HG03135 (cell line): Measurements from ENCODE around the gene SLC30A1.
"Not testable (repeated sequence)": the region's sequence is repeated elsewhere in the genome, so short reads cannot be mapped to it uniquely, and the experiment has no call there.

ENCODE experiments used
- ATAC-seq: cut with Tn5 transposase; IDR thresholded peaks from one replicate; pipeline ENCODE4 v1.9.1; 2021; ENCODE audit warnings: mild to moderate bottlenecking, moderate library complexity; ENCODE audit not compliant: unreplicated experiment

SLC30A1 gene

GRCh38 chr1:211586538-211586937 lies 7.6 kb upstream of the SLC30A1 start:
- ATAC-seq: no peak

- no peak for ATAC-seq
Observed at GRCh38 chr1:211583011-211583992, 4.3 kb upstream of the SLC30A1 start.

GRCh38 chr1:211581526-211581925 lies 2.6 kb upstream of the SLC30A1 start:
- no peak for ATAC-seq

GRCh38 chr1:211580303-211580687 lies 1.3 kb upstream of the SLC30A1 start:
- ATAC-seq: no peak

- peak; percentile 47 for ATAC-seq
Observed at GRCh38 chr1:211579440-211580302, 710 bp upstream of the SLC30A1 start.

GRCh38 chr1:211577819-211578639 lies 932 bp downstream of the SLC30A1 start:
- ATAC-seq: peak; percentile 28

GRCh38 chr1:211577277-211577818 lies 1.6 kb downstream of the SLC30A1 start:
- no peak for ATAC-seq

GRCh38 chr1:211576717-211577116 lies 2.2 kb downstream of the SLC30A1 start:
- no peak for ATAC-seq

GRCh38 chr1:211574705-211575104 lies 4.3 kb downstream of the SLC30A1 start:
- ATAC-seq: no peak

GRCh38 chr1:211571998-211572397 lies 7.0 kb downstream of the SLC30A1 start:
- ATAC-seq: no peak

GRCh38 chr1:211570378-211570777 lies 8.6 kb downstream of the SLC30A1 start:
- not testable (repeated sequence) for ATAC-seq

- peak; percentile 65 for ATAC-seq
Observed at GRCh38 chr1:211566431-211567025, 12.4 kb downstream of the SLC30A1 start.

- no peak for ATAC-seq
Observed at GRCh38 chr1:211564084-211564483, 14.9 kb downstream of the SLC30A1 start.

GRCh38 chr1:211559222-211560010 lies 19.5 kb downstream of the SLC30A1 start:
- ATAC-seq: no peak

GRCh38 chr1:211557894-211558625 lies 20.9 kb downstream of the SLC30A1 start:
- ATAC-seq: no peak

GRCh38 chr1:211553549-211553948 lies 25.4 kb downstream of the SLC30A1 start:
- no peak for ATAC-seq

GRCh38 chr1:211551638-211552460 lies 27.1 kb downstream of the SLC30A1 start:
- ATAC-seq: no peak
